Occipital lobe (tissue), 2 donors: ENCODE results near the gene APLP2. TPM values are rescaled to one million over a fixed set of nuclear protein-coding genes. Genes with fewer than 3 reads are reported as not detected.

Source experiments
- DNase-seq: peaks from one replicate; lab custom pipeline; 2025; lab: John Stamatoyannopoulos, UW
- total RNA-seq: library from RNA; depleted of rRNA; stranded (reverse); fragments of >200 nt; gene quantifications from one replicate; pipeline ENCODE4 v1.2.3, GENCODE V29; 2014

APLP2 gene
- total RNA-seq, 1 donor from 2014 or later = 220 TPM

DNA sequence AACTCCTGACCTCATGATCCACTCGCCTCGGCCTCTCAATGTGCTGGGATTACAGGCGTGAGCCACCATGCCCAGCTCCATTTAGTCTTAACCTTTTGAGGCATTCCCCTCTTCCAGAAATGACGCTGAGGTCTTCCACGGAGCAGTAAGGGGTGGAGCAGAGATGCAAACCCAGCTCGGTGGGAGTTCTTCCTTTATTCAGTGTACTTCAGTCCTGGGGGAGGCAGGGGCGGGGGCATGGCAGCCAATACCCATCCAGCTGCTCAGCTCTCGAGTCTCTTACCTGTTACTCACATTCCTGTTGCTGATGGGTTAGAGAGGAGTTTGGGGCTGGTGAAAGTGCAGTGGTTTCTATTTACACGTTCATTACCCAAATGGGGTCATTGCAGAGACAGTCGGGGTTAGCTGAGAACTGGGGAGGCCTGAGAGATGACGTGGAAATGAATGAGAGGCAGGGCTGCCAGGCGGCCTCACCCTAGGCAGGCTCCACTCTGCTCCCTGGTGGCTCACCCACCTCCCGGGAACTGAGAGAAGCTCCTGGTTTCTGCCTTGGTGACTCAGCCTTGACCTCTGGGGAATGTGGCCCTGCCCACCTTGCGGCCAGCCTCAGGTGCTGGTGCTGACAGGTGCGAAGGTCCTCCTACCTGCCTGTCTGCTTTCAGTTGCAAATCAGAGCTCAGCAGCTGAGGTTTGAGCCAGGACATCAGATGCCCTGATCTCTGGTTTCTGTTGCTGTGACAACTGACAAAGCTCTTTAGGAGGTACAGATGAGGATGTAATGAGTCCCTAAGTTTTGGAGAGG lies 76.5 kb downstream of the APLP2 start:
- DNase-seq = no peak

DNA sequence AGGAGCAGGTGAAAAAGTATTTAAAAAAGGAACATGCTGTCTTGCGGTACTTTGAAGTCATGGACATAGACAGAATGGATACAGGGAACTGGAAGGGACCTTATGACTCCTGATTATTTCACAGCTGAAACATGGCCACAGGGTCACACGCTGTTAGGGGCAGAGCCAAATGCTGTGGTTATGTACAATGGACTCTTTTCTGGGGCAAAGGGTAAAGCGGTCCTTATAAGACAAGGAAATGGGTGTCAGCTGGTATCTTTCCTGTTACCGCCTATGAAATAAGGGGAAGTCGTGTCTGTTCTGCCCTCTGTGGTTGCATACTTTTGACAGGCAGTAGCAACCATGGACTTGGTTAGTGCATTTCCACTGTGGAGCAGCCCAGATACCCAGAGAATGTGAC lies 77.1 kb downstream of the APLP2 start:
- no peak for DNase-seq

GRCh38 chr11:130148796-130149326 lies 79.2 kb downstream of the APLP2 start:
- DNase-seq = no peak

DNA sequence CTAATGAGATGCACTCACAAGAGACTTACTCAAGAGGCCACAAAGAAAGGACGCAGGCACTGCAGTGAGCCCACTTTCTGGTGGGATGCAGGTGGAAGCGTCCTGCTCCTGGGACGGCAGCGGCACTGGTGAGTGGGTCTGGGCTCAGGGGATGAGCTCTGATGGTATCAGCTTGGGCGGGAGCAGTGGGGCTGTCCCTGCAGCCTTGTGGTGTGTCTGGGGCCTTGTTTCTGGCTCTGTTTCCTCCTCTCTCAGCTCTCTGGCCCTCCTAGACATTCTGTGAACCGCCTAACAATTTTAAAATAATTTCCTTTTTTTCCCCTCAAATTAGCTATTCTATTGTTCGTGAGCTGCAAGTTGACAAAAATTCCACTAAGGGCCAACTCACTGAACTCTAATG lies 81.1 kb downstream of the APLP2 start:
- DNase-seq = no peak

- DNase-seq = no peak
These were observed 81.5 kb downstream of the APLP2 start for GRCh38 chr11:130151196-130151595.

DNA sequence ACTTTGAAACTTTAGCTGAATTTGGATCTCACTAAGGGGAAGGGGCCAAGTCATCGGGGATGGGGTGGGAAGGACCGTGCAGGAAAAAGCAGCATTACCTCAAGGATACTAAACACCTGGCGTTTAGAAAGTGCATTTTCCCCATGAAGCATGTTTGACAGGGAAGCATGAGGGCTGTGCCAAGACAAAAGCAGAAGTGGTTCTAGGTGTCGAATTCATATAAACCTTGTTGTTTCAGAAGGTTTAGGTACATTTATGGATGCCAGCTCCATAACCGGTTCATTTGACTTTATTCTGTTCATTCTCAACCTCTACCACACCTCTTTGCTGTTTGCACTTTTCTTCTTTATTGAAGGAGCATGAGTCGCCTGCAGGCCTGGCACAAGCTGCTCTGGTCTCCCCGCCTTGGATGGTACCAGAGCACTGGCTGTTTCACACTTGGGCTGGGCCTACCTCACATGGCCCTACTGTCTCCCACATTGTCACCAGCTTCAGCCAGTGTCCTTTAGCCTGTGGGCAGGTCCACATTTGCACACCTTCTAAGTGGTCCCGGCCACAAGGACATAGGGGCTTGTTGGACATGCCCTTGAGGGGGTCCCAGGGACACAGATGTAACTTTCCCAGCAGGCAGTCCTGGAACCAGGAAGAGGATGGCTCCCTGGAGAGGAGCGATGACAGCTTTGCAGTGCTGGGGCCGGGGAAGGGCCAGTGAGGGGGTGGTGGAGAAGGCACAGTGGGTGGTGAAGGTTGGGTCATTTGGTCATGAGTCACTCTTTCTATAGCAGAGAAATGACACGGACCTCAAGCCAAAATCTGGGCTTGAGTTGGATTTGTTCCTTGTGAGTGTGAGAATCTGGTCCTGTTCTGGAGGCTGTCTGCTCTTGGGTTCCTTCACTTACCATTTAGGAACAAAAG lies 86.7 kb downstream of the APLP2 start:
- no peak for DNase-seq

GRCh38 chr11:130157101-130157500 lies 87.4 kb downstream of the APLP2 start:
- no peak for DNase-seq

DNA sequence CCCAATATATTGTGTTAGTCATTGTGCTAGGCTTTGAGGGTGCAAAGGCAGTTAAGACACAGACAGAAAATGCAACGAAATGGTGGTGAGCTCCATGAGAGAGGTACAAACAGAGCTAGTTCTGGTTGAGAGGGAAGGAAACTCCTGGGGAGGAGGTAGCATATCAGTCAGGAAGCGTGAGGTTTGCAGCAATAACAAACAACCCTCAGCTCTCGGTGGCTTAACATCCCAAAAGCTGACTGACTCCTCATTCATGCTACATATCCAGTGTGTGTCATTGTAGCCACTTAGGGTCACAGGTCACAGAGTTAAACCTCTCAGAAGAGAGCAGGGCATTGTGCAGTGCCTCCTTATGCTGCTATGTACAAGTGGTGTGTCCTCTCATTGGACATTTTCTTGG lies 88.1 kb downstream of the APLP2 start:
- no peak for DNase-seq

DNA sequence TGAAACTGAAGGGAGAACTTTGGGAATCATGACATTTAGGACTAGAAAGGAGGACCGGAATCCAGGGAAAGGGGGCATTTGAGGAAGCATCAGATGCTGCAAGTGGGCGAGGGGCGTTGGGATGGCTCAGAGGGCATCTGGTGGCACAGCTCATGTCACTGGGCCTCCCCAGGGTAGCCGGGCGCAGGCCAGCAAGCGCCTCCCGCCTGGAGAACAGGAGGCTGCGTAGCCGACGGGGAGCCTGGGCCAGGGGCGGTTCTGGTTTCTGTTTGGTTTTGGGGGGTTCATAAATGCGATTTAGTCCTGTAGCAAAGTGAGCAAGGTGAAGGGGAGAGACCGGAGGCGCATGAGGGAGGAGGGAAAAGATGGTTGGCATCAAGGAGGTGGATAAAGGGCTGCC lies 89.4 kb downstream of the APLP2 start:
- DNase-seq = no peak

GRCh38 chr11:130159657-130160497 lies 90.2 kb downstream of the APLP2 start, which contains the start of gene ST14:
Gene ST14, plus strand, starts transcription at chr11:130159782. Its CDS starts 198 bp downstream, at chr11:130159980.
- DNase-seq = no peak

GRCh38 chr11:130160498-130161155 lies 90.9 kb downstream of the APLP2 start:
- no peak for DNase-seq

GRCh38 chr11:130161441-130162145 lies 91.9 kb downstream of the APLP2 start:
- DNase-seq = no peak

DNA sequence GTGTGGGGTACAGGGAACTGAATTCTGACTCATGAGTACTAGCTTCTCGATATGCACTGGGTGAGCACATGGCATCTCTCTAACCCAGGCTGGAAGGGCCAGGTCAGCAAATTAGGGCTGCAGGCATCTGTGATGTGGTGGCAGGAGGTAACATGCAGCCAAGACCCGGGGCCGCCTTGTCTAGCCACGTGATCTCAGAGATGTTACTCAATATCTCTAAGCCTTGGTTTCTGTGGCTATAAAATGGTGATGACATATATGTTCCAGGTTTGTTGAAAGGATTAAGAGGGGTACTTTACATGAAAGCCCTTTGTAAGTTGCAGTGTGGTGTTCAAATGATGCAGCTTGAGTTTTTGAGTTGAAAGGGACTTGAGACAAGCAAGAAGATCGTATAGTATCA lies 93.0 kb downstream of the APLP2 start:
- DNase-seq = no peak

DNA sequence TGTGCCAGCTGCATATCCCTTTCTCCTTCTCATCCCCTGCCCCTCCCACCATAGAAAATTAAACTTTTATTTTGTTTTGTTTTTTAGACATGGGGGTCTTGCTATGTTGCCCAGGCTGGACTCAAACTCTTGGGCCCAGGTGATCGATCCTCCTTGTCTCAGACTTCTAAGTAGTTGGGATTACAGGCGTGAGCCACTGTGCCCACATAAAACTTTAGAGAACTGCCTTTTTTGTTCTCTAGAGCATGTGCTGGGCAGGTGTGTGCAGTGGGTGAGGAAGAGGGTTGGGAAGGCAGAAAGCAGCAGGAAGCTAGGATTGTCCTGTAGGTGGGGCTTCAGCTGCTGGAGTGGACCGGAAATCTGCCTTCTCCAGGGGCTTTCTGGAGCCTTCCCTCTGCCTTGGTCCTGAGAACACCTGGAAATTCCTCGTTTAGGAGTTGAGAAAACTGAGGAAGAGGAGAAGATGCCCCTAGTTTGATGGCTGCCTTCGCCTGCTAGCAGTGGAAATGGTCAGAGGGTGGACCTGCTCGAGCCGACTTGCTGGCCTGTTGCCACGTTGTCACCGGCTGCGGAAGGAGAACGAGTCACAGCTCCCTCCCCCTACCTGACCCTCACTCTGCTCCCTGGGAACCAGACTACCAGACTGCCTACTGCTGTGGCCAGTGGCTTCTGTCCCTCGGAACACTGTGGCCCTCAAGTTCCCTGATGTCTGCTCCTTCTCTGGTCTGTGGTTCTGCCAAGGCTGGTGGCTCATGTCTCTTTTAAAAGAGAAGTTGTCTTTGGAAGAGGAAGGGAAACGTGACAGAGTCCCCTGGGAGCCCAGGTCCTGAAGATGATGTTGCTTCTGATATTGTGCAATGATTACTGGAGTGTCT lies 93.9 kb downstream of the APLP2 start:
- no peak for DNase-seq

- no peak for DNase-seq
These were observed 94.5 kb downstream of the APLP2 start for GRCh38 chr11:130164221-130164570.

- DNase-seq = no peak
These were observed 96.1 kb downstream of the APLP2 start for GRCh38 chr11:130165601-130166456.

- DNase-seq = no peak
These were observed 96.7 kb downstream of the APLP2 start for GRCh38 chr11:130166457-130166784.

GRCh38 chr11:130167146-130167545 lies 97.5 kb downstream of the APLP2 start:
- DNase-seq = no peak
